VCaP (cell line): Measurements from ENCODE around the gene C1orf174.

Experiments used
- H3K27ac ChIP-seq: fragments of 450-650 bp; 2 replicates; pipeline ENCODE4 v1.5.1; 2017
- CTCF ChIP-seq: fragments of 450-650 bp; conservative IDR thresholded peaks from 2 replicates; pipeline ENCODE4 v1.5.1; 2017; ENCODE audit warnings: mild to moderate bottlenecking, moderate library complexity

The C1orf174 gene

GRCh38 chr1:3847081-3847480, 53.0 kb downstream of the C1orf174 start:
- no peak overlapping the region for H3K27ac ChIP-seq
- no peak for TF ChIP-seq CTCF

- no peak for TF ChIP-seq CTCF
- H3K27ac ChIP-seq: no peak overlapping the region
Measured at GRCh38 chr1:3846541-3846940, 53.5 kb downstream of the C1orf174 start.

- no peak overlapping the region for H3K27ac ChIP-seq
- no peak for TF ChIP-seq CTCF
Measured at GRCh38 chr1:3842912-3843311, 57.2 kb downstream of the C1orf174 start.

GRCh38 chr1:3841491-3841890, 58.6 kb downstream of the C1orf174 start:
- H3K27ac ChIP-seq: no peak overlapping the region
- no peak for TF ChIP-seq CTCF
